Cardiac septum (tissue), 1 donor: ENCODE data around the gene GSDMA. TPM values are rescaled to one million over a fixed set of nuclear protein-coding genes. Genes with fewer than 3 reads are reported as not detected.

Experiments
- DNase-seq: peaks from one replicate; pipeline ENCODE4 v3.0.0-alpha.2; 2020; ENCODE audit warnings: low spot score
- intact Hi-C: fragments of 100-400 bp; cut with DNase I; formaldehyde crosslinking; loops from one replicate; pipeline ENCODE4 v1.14.0; 2022
- total RNA-seq: library from RNA; stranded (reverse); fragmentation: NEBNext Ultra II Directional; extraction: Animal tissue kit (Norgen Biotek cat#: 25700); gene quantifications from one replicate; pipeline ENCODE4 v1.2.1, GENCODE V29; 2021
- donor health status: DM: no; HTN: no; CAD: no.

GSDMA gene
- total RNA-seq, 1 donor from 2014 or later, result 0.48 TPM

DNA sequence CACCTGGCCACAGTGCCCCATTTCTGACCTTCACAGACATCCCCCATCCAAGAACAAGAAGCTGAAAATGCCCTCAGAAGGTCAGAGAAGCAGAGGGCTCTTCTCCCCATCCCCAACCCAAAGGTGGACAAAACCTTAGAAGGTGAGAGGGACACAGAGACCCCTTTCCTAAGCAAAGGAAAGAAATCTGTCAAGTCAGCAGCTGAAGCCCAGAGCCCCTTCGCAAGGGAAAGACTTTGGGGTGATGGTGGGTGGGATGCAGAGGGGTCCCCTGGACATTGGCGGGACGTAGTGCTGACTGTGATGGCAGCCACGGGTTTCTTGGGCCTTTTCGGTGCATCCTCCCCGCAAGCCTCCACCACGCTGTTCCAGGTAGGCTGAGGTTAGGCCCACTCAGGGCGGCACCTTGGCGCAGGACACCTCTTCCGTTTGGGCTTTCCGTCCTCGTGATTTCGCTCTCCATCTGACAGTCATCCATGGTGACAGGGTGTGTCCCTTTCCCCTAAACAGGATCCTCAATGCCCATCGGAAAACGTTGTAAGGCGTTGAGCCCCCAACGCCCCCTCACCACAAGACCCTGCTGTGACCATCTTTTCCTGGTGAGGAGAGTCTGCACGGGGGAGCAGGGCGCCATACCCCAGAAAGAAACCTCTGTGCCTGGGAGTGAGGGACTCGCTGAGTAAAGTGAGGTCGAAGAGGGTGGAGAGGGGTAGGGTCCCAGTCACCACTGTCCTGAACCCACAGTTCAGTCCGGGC is 10.7 kb upstream of the GSDMA start:
- no peak for DNase-seq
- intact Hi-C loops, result loop anchor here (2.0 kb wide), 2 partner anchors 25 to 29 kb away; partner anchors contain the start of genes LRRC3C, ORMDL3 and PSMD3

- DNase-seq, result peak; percentile 100
- intact Hi-C loops, result loop anchor here (2.0 kb wide), 2 partner anchors 26 to 28 kb away; partner anchors contain the start of genes LRRC3C, ORMDL3 and PSMD3
Observed at GRCh38 chr17:39952680-39953470, 9.9 kb upstream of the GSDMA start.

- intact Hi-C loops, result loop anchor here (2.0 kb wide), 2 partner anchors 27 kb away; partner anchors contain the start of genes LRRC3C, ORMDL3 and PSMD3
- DNase-seq, result no peak
Observed at GRCh38 chr17:39953471-39953888, 9.3 kb upstream of the GSDMA start.

DNA sequence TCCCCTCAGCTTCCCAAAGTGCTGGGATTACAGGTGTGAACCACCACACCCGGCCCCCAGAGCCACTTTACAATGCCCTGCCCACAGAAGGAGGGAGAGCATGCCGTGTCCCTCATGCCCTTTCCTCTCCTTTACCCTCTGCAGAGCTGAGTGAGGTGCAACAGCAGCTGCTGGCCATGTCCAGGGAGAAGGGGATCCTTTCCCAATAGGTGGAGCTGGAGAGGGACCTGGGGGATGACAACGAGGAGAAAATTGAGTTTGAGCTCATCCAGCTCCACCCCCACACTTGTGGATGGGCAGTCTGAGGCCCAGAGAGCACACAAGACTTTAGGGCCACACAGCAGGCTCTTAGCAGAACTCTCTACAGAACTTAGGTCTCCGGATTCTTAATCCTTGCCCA is 7.9 kb upstream of the GSDMA start:
- intact Hi-C loops, result no loop called here
- DNase-seq, result no peak

GRCh38 chr17:39955726-39956225 is 7.0 kb upstream of the GSDMA start:
- intact Hi-C loops, result no loop called here
- no peak for DNase-seq

DNA sequence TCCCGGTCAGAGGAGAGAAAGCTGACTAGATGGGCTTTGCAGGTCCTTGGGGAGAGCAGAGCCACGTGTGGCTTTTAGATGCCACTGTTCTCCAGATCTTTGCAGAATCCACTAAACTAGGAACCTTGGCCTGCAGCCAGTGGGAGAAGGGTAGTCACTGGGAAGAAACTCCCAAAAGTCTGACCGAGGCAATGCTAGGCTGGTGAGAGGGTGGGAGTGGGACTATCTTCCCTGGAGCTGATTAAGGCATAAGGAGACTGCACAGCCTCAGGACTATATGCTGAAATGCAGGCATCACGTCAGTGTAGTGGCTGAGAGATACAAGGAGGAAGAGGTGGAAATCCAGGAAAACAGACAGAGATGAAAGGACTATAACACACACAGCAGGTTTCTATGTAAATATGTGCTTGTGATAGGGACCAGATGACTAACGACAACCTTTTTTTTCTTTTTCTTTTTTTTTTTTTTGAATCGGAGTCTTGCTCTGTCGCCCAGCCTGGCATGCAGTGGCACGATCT is 2.2 kb upstream of the GSDMA start:
- no peak for DNase-seq
- intact Hi-C loops, result no loop called here

DNA sequence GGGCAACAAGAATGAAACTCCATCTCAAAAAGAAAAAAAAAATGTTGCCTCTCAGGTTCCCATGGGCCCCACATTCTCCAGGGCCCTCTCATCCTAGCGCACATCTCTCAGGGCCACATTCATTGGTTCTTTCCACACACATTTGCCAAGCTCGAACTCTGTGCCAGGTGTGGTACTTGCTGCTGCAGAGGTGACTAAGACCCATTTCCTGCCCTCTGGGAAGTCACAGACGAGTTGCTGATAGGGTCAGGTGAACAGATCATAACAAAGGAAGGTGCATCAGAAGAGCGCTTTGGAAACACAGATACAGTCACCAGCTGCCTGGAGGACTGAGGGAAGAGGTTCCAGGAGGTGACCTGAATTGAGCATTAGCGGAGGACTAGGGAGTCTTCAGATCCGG is 1.0 kb downstream of the GSDMA start:
- intact Hi-C loops, result no loop called here
- DNase-seq, result no peak

DNA sequence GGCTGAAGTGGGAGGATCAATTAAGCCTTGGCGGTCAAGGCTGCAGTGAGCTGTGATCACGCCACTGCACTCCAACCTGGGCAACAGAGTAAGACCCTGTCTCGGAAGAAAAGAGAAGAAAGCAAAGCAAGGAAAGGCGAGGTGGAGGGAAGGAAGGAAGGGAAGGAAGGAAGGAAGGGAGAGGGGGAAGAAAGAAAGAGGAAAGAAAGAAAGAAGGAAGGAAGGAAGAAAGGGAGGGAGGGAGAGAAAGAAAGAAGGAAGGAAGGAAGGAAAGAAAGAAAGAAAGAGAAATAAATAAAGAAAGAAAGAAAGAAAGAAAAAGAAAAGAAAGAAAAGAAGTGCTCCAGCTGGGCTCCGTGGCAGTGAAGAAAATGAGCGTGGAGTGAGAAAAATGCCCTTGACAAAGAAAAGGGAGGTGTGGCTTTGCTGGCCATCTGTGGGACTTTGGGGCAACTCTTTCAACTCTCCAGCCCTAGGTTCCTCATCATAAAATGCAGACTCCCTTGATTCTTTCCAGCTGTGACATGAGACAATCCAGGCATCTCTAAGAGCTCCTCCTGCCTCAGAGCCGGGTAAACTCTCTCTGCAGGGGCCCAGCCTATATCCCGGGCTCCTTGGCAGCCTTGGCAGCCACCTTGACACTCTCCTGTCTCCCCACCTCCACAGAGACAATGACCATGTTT is 2.4 kb downstream of the GSDMA start:
- intact Hi-C loops, result no loop called here
- DNase-seq, result no peak

DNA sequence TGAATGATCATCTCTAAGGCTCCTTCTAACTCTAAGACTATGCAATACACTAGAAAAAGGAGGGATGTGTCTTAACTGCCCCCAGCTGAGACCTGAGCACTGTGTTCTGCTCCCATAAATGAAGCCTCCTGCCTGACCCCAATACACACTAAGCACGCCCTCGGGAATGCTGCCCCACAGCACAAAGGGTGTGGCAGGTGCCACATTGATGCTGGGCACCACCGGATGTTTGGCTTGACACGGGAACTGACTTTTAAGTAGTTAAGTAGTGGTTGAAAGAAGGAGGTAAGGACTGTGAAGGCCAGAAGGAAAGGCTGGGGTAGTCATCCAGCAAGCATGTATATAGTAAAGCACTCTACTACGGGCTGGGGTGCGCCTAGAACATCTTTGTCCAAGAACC is 4.0 kb downstream of the GSDMA start:
- no peak for DNase-seq
- intact Hi-C loops, result no loop called here

GRCh38 chr17:39968761-39969160 is 6.0 kb downstream of the GSDMA start:
- no peak for DNase-seq
- intact Hi-C loops, result no loop called here

DNA sequence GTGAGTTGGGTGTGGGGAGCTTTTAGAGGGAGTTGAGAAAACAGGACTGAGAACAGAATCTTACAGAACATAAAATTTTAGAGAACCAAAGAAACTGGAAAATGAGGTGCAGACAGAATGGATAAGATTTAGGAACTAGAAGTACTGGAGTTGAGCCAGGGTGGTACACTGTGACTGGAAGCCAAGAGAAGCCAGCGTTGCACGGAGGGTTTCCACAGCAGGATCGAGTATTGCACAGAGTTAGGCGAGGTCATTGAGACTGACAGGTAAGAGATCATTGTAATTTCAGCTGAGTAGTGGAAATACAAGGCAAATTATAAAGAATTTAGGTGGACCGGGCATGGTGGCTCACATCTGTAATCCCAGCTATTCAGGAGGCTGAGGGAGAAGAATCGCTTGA is 6.6 kb downstream of the GSDMA start:
- intact Hi-C loops, result no loop called here
- no peak for DNase-seq

- intact Hi-C loops, result no loop called here
- no peak for DNase-seq
Observed at GRCh38 chr17:39970157-39970692, 7.4 kb downstream of the GSDMA start.

- no peak for DNase-seq
- intact Hi-C loops, result no loop called here
Observed at GRCh38 chr17:39971076-39971603, 8.3 kb downstream of the GSDMA start.

GRCh38 chr17:39972271-39972670 is 9.5 kb downstream of the GSDMA start:
- DNase-seq, result no peak
- intact Hi-C loops, result no loop called here

GRCh38 chr17:39973496-39973895 is 10.7 kb downstream of the GSDMA start:
- DNase-seq, result no peak
- intact Hi-C loops, result no loop called here

- intact Hi-C loops, result no loop called here
- no peak for DNase-seq
Observed at GRCh38 chr17:39974433-39974832, 11.6 kb downstream of the GSDMA start.

GRCh38 chr17:39975801-39976200 is 13.0 kb downstream of the GSDMA start:
- DNase-seq, result no peak
- intact Hi-C loops, result loop anchor here (5.0 kb wide), 1 partner anchor 104 kb away; no protein-coding TSS in a partner anchor

DNA sequence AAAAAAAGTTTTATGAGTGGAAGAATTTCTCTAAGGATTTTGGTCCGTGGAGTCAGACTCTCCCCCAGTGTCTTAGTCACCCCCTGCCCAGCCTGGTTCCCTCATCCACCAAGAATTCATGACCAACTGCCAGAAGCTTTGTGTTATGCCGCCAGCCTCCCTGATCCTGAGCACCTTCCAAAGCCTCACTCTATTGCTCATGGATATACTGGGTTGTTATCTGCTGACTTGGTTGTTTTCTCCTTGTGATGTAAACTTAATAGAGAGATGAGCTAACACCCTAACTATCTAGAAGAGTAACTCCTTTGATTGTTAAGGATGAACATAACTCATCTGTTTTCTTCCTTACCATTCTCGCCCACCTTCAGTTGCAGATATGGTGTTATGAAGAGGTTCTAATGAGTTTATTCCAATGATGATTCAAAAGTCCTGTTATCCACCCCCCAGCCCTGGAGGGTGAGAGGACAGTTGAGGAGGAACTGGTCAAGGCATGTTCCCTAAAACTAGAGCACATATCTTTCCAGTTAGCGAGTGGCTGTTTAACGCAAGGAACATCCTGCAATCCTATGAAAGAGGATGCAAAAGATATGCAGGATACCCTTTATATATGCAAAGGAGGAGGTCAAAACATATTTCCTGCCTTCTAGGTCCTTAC is 16.3 kb downstream of the GSDMA start:
- intact Hi-C loops, result loop anchor here (5.0 kb wide), 1 partner anchor 107 kb away; no protein-coding TSS in a partner anchor
- no peak for DNase-seq
